SK-N-MC (cell line): ENCODE results near the gene KMT2C.
"Not testable (repeated sequence)": the region's sequence is repeated elsewhere in the genome, so short reads cannot be mapped to it uniquely, and the experiment has no call there.

Source experiments
- EZH2 ChIP-seq: fragments of 200-600 bp; sonication (generic); IDR thresholded peaks from one replicate; pipeline ENCODE4 v1.6.1; 2017; ENCODE audit warnings: antibody characterized with exemption
- FOXP2 ChIP-seq: optimal IDR thresholded peaks from 2 replicates; pipeline ENCODE3; 2011; ENCODE audit warnings: mild to moderate bottlenecking, moderate library complexity; ENCODE audit not compliant: insufficient read depth; ENCODE audit errors: extremely low read length, control extremely low read depth
- POLR2AphosphoS5 ChIP-seq: IDR thresholded peaks from 2 replicates; pipeline ENCODE4 v1.6.1; 2012; ENCODE audit warnings: mild to moderate bottlenecking, low read depth, low read length, borderline replicate concordance

GRCh38 chr7:152234421-152234820 is 201.4 kb downstream of the KMT2C start:
- TF ChIP-seq POLR2AphosphoS5, EZH2, FOXP2: not testable (repeated sequence)
